Caco-2 (cell line): Measurements from ENCODE around the gene MRPS27. TPM values are rescaled to one million over a fixed set of nuclear protein-coding genes. Genes with fewer than 3 reads are reported as not detected.
A peak's percentile ranks its signal among the peaks of the same experiment; 100 is the strongest.

Experiments used
- BruUV-seq: library from RNA; stranded (reverse); fragments of 400-500 nt; replicated peaks from 2 replicates; lab custom pipeline; 2021; lab: Mats Ljungman, UMichigan
- CTCF ChIA-PET: fragments of 300-600 bp; sonication (Branson Sonifier 250); formaldehyde crosslinking; loops from one replicate; lab custom pipeline; 2022; ENCODE audit warnings: antibody characterized with exemption; lab: Charles Lee
- POLR2A ChIA-PET: fragments of 300-600 bp; sonication (Branson Sonifier 250); formaldehyde crosslinking; loops from one replicate; lab custom pipeline; 2022; ENCODE audit warnings: antibody characterized with exemption; lab: Charles Lee
- DNase-seq, 2 experiments: peaks; one replicate each; pipeline versions ENCODE4 v3.0.0 to v3.0.0-alpha.2; 2020 to 2022
- H3K27me3 ChIP-seq: replicated peaks from 2 replicates; pipeline ENCODE4 v1.6.0; 2011; ENCODE audit warnings: low read length; ENCODE audit not compliant: control insufficient read depth, insufficient read depth
- H3K36me3 ChIP-seq: 2 replicates; pipeline ENCODE4 v1.5.1; 2011; ENCODE audit warnings: low read length; ENCODE audit not compliant: control insufficient read depth, insufficient read depth
- H3K4me1 ChIP-seq: fragments of 250-450 bp; sonication (Bioruptor Pico); 2 replicates; pipeline ENCODE4 v1.5.1; 2020; ENCODE audit warnings: mild to moderate bottlenecking
- H3K4me3 ChIP-seq: 2 replicates; pipeline ENCODE4 v1.5.1; 2011; ENCODE audit warnings: low read depth, mild to moderate bottlenecking, control low read depth, low read length
- H3K9me3 ChIP-seq: fragments of 250-450 bp; sonication (Bioruptor Pico); 2 replicates; pipeline ENCODE4 v1.5.1; 2020; ENCODE audit warnings: mild to moderate bottlenecking, moderate library complexity
- H3K27ac Mint-ChIP-seq: one replicate; pipeline ENCODE4 v1.8.0; 2022; ENCODE audit warnings: mixed read lengths; ENCODE audit not compliant: unreplicated experiment
- H3K27me3 Mint-ChIP-seq: one replicate; pipeline ENCODE4 v1.8.0; 2022; ENCODE audit warnings: mixed read lengths; ENCODE audit not compliant: insufficient read depth, unreplicated experiment
- H3K36me3 Mint-ChIP-seq: one replicate; pipeline ENCODE4 v1.8.0; 2022; ENCODE audit warnings: mild to moderate bottlenecking, mixed read lengths; ENCODE audit not compliant: insufficient read depth, unreplicated experiment
- H3K4me1 Mint-ChIP-seq: one replicate; pipeline ENCODE4 v1.8.0; 2022; ENCODE audit warnings: low read depth, mixed read lengths; ENCODE audit not compliant: unreplicated experiment
- H3K4me3 Mint-ChIP-seq: one replicate; pipeline ENCODE4 v1.8.0; 2022; ENCODE audit warnings: mild to moderate bottlenecking, moderate library complexity, mixed read lengths; ENCODE audit not compliant: unreplicated experiment
- H3K9me3 Mint-ChIP-seq: one replicate; pipeline ENCODE4 v1.8.0; 2022; ENCODE audit warnings: mixed read lengths; ENCODE audit not compliant: unreplicated experiment
- intact Hi-C: fragments of 100-400 bp; cut with micrococcal nuclease; formaldehyde crosslinking; loops from one replicate; pipeline ENCODE4 v1.10.0; 2022; ENCODE audit not compliant: unreplicated experiment
- total RNA-seq: library from RNA; stranded (reverse); gene quantifications from 2 replicates; pipeline ENCODE4 v1.2.3, GENCODE V29; 2022
- TF ChIP-seq, protein P1 (sequence below), 2 experiments: fragments of 200-600 bp in 1 of 2; IDR thresholded peaks; 1 replicate in 1 of 2; 2 replicates in 1 of 2; pipeline versions ENCODE4 v1.5.1 to v1.8.0; 2011 to 2022; ENCODE audit warnings: antibody characterized with exemption in 1 of 2, control low read depth in 1 of 2, inconsistent platforms in 1 of 2, low read depth in 1 of 2, low read length in 1 of 2, mild to moderate bottlenecking in 1 of 2, moderate library complexity in 1 of 2; ENCODE audit not compliant: insufficient read depth in 1 of 2, severe bottlenecking in 1 of 2, unreplicated experiment in 1 of 2

Gene MRPS27
- total RNA-seq, 1 experiment from 2014 or later = 71.1 TPM

DNA sequence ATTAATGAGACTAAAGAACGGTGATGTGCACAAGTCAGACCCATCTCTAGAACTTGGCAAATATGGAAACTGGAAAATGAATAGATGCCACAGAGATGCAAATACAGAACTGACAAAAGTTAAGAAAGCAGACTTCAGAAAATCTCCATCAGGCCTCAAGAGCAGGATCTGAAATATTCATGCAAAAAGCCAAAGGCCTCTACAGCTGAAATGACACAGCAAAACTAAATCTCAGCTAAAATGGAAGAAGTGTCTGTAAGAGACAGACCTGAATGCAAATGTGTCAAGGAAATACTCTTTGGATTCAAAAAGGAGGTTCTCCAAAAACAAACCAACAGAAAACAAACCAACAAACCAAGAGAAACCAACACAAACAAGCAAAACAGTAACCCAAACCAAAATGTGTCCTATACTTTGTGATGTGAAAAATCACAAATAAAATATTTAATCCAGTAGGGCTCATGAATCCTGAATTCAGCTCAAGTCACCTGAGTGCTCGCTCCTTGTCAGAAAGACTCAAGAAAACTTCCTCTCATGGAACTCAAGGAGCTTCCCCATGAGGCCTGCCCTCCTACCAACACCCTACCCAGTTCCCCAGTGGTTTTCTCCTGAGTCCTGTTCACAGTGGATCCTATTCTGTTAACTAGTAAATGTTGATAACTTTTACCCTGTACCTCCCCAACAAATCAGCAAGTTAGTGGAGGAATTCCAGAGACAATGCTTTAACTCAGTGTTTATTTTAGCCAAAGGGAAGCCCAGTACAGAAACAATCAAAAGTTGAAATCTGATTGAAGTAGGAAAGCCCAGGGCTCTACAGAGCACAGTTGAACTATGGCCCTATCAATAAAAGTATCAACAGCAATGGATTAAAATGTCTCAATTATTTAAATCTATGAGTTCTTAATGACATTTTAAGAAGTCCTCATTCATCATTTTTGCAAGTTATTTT lies 14.6 kb downstream of the MRPS27 start:
- BruUV-seq = no TSS peak
- POLR2A ChIA-PET = no interaction called here
- Mint-ChIP-seq H3K27me3 (no peaks in the 10 kb centered on the region), H3K4me1 (peaks cover 34% of the 10 kb centered on the region), H3K27ac (peak overlapping the region; percentile 34), H3K36me3 (peaks cover 40% of the 10 kb centered on the region), H3K9me3 (no peaks in the 10 kb centered on the region), H3K4me3 (no peak overlapping the region)
- H3K4me3 ChIP-seq = no peak overlapping the region
- TF ChIP-seq, protein P1, sequence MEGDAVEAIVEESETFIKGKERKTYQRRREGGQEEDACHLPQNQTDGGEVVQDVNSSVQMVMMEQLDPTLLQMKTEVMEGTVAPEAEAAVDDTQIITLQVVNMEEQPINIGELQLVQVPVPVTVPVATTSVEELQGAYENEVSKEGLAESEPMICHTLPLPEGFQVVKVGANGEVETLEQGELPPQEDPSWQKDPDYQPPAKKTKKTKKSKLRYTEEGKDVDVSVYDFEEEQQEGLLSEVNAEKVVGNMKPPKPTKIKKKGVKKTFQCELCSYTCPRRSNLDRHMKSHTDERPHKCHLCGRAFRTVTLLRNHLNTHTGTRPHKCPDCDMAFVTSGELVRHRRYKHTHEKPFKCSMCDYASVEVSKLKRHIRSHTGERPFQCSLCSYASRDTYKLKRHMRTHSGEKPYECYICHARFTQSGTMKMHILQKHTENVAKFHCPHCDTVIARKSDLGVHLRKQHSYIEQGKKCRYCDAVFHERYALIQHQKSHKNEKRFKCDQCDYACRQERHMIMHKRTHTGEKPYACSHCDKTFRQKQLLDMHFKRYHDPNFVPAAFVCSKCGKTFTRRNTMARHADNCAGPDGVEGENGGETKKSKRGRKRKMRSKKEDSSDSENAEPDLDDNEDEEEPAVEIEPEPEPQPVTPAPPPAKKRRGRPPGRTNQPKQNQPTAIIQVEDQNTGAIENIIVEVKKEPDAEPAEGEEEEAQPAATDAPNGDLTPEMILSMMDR (IDR thresholded peaks at IDR 0.05; ENCODE audit: insufficient read depth in 1 of 2, low read depth in 1 of 2, low read length in 1 of 2, severe bottlenecking in 1 of 2, unreplicated experiment in 1 of 2) = no peak
- H3K9me3 ChIP-seq = no peaks in the 10 kb centered on the region
- H3K27me3 ChIP-seq = no peaks in the 10 kb centered on the region
- CTCF ChIA-PET = no interaction called here
- peaks cover 34% of the 10 kb centered on the region for H3K4me1 ChIP-seq
- intact Hi-C loops = no loop called here
- no peaks in the 10 kb centered on the region for H3K36me3 ChIP-seq
- DNase-seq = no peak

DNA sequence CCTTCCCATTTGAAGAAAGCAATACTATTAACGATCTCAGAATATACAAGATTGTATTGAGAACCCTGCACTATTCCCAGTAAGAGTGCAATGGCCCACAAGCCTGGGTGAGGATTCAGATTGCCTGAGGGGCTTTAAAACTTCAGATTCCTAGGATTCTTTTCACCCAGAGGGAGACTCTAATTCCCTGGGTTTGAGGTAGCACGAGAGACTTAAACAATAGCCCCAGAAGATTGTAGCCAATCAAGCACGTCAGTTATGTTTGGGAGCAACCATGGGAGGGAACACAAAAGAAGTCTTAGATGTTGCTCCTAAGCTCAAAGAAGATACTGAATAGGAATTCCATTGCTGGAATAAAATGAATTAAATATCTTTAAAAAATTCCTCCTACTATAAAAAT lies 17.9 kb downstream of the MRPS27 start:
- no TSS peak for BruUV-seq
- H3K36me3 Mint-ChIP-seq = peaks cover 23% of the 10 kb centered on the region
- no peaks in the 10 kb centered on the region for H3K9me3 Mint-ChIP-seq
- no peak overlapping the region for H3K4me3 Mint-ChIP-seq
- no peaks in the 10 kb centered on the region for H3K9me3 ChIP-seq
- no peak for DNase-seq
- no peak overlapping the region for H3K4me3 ChIP-seq
- no peaks in the 10 kb centered on the region for H3K36me3 ChIP-seq
- H3K27me3 Mint-ChIP-seq = no peaks in the 10 kb centered on the region
- H3K4me1 Mint-ChIP-seq = peaks cover 31% of the 10 kb centered on the region
- ChIA-PET POLR2A (no interaction called here), CTCF (no interaction called here)
- no peak overlapping the region for H3K27ac Mint-ChIP-seq
- no peaks in the 10 kb centered on the region for H3K27me3 ChIP-seq
- H3K4me1 ChIP-seq = peaks cover 29% of the 10 kb centered on the region
- TF ChIP-seq, protein P1 (IDR thresholded peaks at IDR 0.05; ENCODE audit: insufficient read depth in 1 of 2, low read depth in 1 of 2, low read length in 1 of 2, severe bottlenecking in 1 of 2, unreplicated experiment in 1 of 2) = no peak
- intact Hi-C loops = no loop called here

DNA sequence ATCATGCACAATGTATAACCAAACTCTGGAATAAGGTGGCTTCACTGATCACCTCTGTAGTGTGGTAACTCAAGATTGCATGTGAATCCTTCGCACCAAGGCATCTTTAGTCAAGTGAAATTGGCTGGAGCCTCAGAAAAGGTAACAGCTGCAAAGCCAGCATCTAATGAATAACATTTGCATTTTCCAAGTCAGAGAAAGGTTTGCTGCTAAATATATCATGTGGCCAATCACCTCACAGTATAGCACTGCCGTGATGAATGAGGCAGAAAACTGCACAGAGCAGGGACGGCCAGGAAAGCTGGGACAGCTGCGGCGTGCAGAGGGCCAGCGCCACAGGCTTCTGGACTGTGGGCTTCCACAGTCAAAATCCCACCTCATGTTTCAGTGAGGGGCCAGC lies 18.5 kb downstream of the MRPS27 start:
- H3K27ac Mint-ChIP-seq = no peak overlapping the region

More for the DNA sequence above, 18.5 kb downstream of the MRPS27 start:
- Mint-ChIP-seq H3K9me3 (no peaks in the 10 kb centered on the region), H3K36me3 (peaks cover 19% of the 10 kb centered on the region), H3K4me1 (peaks cover 31% of the 10 kb centered on the region), H3K4me3 (no peak overlapping the region), H3K27me3 (no peaks in the 10 kb centered on the region)
- H3K9me3 ChIP-seq = no peaks in the 10 kb centered on the region
- H3K36me3 ChIP-seq = no peaks in the 10 kb centered on the region
- no peaks in the 10 kb centered on the region for H3K27me3 ChIP-seq
- DNase-seq = no peak
- CTCF ChIA-PET = no interaction called here
- no TSS peak for BruUV-seq
- TF ChIP-seq, protein P1 (IDR thresholded peaks at IDR 0.05; ENCODE audit: insufficient read depth in 1 of 2, low read depth in 1 of 2, low read length in 1 of 2, severe bottlenecking in 1 of 2, unreplicated experiment in 1 of 2) = no peak
- POLR2A ChIA-PET = no interaction called here
- no peak overlapping the region for H3K4me3 ChIP-seq
- intact Hi-C loops = no loop called here
- peaks cover 26% of the 10 kb centered on the region for H3K4me1 ChIP-seq
